Coronary artery (tissue), 2 donors: ENCODE data around the gene NUP210.

Source experiments
- DNase-seq: peaks from one replicate; pipeline ENCODE4 v3.0.0-alpha.2; 2017; ENCODE audit warnings: low spot score
- H3K27ac ChIP-seq, 2 donors: fragments of 200-600 bp; sonication (generic); one replicate each; pipeline ENCODE4 v1.5.1; 2016 to 2019
- H3K4me3 ChIP-seq: fragments of 200-600 bp; sonication (generic); 2 replicates; pipeline ENCODE4 v1.5.1; 2016; ENCODE audit warnings: mild to moderate bottlenecking, moderate library complexity
- TF ChIP-seq, protein P1 (sequence below): fragments of 200-600 bp; sonication (generic); IDR thresholded peaks from one replicate; pipeline ENCODE4 v1.5.1; 2019; ENCODE audit warnings: antibody characterized with exemption

Gene NUP210

GRCh38 chr3:13408890-13409289 is 11.2 kb downstream of the NUP210 start:
- H3K27ac ChIP-seq, result no peak overlapping the region

DNA sequence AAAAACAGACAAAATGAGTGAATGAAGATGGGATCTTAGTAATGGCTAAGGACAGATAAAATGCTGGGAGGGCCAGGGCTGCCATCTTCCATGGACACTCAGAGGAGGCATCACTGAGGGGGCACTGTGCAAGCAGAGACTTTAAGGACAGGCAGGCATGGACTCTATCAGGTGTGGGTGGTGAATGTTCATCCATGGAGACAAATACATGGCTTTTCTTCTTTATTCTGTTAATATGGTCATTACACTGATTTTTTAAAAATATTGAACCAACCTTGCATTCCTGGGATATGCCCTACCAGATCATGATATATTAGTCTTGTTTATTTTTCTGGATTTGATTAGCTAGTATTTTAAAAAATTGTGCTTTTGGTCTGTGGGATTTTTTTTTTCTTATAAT is 12.2 kb downstream of the NUP210 start:
- Histone ChIP-seq H3K27ac (no peak overlapping the region), H3K4me3 (no peak overlapping the region)
- no peak for DNase-seq
- TF ChIP-seq, protein P1, sequence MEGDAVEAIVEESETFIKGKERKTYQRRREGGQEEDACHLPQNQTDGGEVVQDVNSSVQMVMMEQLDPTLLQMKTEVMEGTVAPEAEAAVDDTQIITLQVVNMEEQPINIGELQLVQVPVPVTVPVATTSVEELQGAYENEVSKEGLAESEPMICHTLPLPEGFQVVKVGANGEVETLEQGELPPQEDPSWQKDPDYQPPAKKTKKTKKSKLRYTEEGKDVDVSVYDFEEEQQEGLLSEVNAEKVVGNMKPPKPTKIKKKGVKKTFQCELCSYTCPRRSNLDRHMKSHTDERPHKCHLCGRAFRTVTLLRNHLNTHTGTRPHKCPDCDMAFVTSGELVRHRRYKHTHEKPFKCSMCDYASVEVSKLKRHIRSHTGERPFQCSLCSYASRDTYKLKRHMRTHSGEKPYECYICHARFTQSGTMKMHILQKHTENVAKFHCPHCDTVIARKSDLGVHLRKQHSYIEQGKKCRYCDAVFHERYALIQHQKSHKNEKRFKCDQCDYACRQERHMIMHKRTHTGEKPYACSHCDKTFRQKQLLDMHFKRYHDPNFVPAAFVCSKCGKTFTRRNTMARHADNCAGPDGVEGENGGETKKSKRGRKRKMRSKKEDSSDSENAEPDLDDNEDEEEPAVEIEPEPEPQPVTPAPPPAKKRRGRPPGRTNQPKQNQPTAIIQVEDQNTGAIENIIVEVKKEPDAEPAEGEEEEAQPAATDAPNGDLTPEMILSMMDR, result no peak

More at GRCh38 chr3:13408890-13409289, 11.2 kb downstream of the NUP210 start:
- no peak for DNase-seq
- TF ChIP-seq, protein P1, result no peak
- no peak overlapping the region for H3K4me3 ChIP-seq

DNA sequence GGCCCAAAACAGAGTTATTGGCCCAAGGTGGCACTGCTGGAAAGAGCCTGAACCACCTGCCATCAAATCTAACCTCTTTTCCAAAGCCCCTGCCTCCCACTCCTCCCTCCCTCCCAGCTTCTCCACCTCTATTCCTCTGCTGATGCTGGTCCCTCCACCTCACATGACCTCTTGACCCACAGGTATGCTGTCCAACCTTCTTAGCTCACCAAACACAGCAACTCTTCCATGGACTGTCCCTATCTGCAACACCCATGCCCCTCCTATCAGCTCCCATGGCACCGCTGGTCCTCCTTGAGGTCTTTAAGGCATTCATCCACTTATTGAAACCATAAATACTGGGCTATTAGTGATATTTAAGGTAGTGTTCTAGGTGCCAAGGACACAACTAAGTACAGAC is 12.6 kb downstream of the NUP210 start:
- TF ChIP-seq, protein P1, result no peak
- no peak overlapping the region for H3K4me3 ChIP-seq
- no peak overlapping the region for H3K27ac ChIP-seq
- no peak for DNase-seq

DNA sequence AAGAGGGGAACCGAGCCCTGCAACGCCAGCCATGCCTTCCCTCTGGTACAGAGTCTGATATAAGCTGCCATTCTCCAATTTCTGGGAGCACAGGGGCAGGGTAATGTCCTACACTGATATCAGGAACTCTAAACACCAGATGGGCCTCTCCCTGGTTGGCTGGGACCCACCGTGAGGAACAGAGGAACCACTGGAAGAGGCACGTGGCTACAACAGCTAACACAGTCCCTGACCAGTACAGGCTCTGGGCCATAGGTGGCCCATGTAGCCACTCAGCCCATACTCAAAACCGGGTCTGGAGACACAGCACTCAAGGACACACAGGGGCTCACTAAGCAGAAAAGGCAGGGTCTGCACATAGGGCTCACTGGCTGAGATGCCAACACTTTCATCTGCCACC is 13.9 kb downstream of the NUP210 start:
- H3K4me3 ChIP-seq, result no peak overlapping the region
- H3K27ac ChIP-seq, result no peak overlapping the region
- no peak for DNase-seq
- TF ChIP-seq, protein P1, result no peak

- no peak overlapping the region for H3K27ac ChIP-seq
- DNase-seq, result no peak
Observed at GRCh38 chr3:13405614-13406013, 14.5 kb downstream of the NUP210 start.

GRCh38 chr3:13404626-13405452 is 15.3 kb downstream of the NUP210 start:
- DNase-seq, result no peak
- TF ChIP-seq, protein P1, result no peak
- Histone ChIP-seq H3K4me3 (no peak overlapping the region), H3K27ac (no peak overlapping the region)

More at GRCh38 chr3:13405614-13406013, 14.5 kb downstream of the NUP210 start:
- TF ChIP-seq, protein P1, result no peak
- H3K4me3 ChIP-seq, result no peak overlapping the region

- H3K27ac ChIP-seq, result no peak overlapping the region
- no peak overlapping the region for H3K4me3 ChIP-seq
- no peak for DNase-seq
- TF ChIP-seq, protein P1, result no peak
Observed at GRCh38 chr3:13403847-13404246, 16.3 kb downstream of the NUP210 start.
